ENCODE data around the gene SLC7A11.

DNA sequence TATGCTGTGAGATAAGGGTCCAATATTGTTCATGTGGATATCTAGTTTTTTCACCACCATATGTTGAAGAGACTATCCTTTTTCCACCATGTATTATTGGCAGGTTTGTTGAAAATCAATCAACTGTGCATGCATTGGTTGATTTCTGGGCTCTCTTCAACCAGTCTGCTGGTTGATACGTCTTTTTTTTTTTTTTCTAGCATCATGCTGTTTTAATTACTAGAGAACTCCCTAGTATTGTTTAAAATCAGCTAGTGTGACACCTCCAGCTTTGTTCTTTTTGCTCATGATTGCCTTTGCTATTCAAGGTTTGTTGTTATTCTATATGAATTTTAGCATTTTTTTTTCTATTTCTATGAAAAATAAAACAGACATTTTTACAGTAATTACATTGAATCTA lies 123.9 kb downstream of the SLC7A11 start:
- no peak for TF ChIP-seq CTCF (IDR thresholded peaks at IDR 0.05; ENCODE audit: insufficient read depth, low read length)
- no peak for TF ChIP-seq GABPA (IDR thresholded peaks at IDR 0.05; ENCODE audit: low read depth)
- TF ChIP-seq, protein P1, sequence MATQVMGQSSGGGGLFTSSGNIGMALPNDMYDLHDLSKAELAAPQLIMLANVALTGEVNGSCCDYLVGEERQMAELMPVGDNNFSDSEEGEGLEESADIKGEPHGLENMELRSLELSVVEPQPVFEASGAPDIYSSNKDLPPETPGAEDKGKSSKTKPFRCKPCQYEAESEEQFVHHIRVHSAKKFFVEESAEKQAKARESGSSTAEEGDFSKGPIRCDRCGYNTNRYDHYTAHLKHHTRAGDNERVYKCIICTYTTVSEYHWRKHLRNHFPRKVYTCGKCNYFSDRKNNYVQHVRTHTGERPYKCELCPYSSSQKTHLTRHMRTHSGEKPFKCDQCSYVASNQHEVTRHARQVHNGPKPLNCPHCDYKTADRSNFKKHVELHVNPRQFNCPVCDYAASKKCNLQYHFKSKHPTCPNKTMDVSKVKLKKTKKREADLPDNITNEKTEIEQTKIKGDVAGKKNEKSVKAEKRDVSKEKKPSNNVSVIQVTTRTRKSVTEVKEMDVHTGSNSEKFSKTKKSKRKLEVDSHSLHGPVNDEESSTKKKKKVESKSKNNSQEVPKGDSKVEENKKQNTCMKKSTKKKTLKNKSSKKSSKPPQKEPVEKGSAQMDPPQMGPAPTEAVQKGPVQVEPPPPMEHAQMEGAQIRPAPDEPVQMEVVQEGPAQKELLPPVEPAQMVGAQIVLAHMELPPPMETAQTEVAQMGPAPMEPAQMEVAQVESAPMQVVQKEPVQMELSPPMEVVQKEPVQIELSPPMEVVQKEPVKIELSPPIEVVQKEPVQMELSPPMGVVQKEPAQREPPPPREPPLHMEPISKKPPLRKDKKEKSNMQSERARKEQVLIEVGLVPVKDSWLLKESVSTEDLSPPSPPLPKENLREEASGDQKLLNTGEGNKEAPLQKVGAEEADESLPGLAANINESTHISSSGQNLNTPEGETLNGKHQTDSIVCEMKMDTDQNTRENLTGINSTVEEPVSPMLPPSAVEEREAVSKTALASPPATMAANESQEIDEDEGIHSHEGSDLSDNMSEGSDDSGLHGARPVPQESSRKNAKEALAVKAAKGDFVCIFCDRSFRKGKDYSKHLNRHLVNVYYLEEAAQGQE (IDR thresholded peaks at IDR 0.05; ENCODE audit: insufficient replicate concordance, low read depth) = no peak
- TF ChIP-seq POLR2AphosphoS5 (IDR thresholded peaks at IDR 0.05; ENCODE audit: low read depth) = no peak
- no peak for TF ChIP-seq SPI1 (IDR thresholded peaks at IDR 0.05; ENCODE audit: borderline replicate concordance, low read depth)

Data from HL-60 (cell line).